Lung (tissue), 12 donors: ENCODE data around the gene TMEM52. TPM values are rescaled to one million over a fixed set of nuclear protein-coding genes. Genes with fewer than 3 reads are reported as not detected.

ENCODE experiments used
- ATAC-seq: fragments of 200-7000 bp; cut with Tn5 transposase; one replicate; pipeline ENCODE4 v1.9.1; 2020; ENCODE audit warnings: moderate number of reproducible peaks; ENCODE audit not compliant: insufficient read depth, low FRiP score
- DNase-seq, 3 donors: peaks; one replicate each; pipeline ENCODE4 v3.0.0-alpha.2; 2013 to 2017
- H3K27ac ChIP-seq, 2 donors: one replicate each; pipeline ENCODE4 v1.5.1; 2013; ENCODE audit warnings: mild to moderate bottlenecking in 2 of 2, moderate library complexity in 2 of 2, control low read depth in 1 of 2, inconsistent platforms in 1 of 2, low read depth in 1 of 2, low read length in 1 of 2
- H3K27me3 ChIP-seq, 3 donors: one replicate each; pipeline ENCODE4 v1.5.1; 2013; ENCODE audit warnings: low read length in 2 of 3; ENCODE audit not compliant: control insufficient read depth in 3 of 3, insufficient read depth in 3 of 3
- H3K36me3 ChIP-seq, 4 donors: one replicate each; pipeline ENCODE4 v1.5.1; 2013; ENCODE audit warnings: low read length in 4 of 4, mild to moderate bottlenecking in 1 of 4, moderate library complexity in 1 of 4; ENCODE audit not compliant: control insufficient read depth in 4 of 4, insufficient read depth in 4 of 4
- H3K4me1 ChIP-seq, 5 donors: one replicate each; pipeline ENCODE4 v1.5.1; 2013; ENCODE audit warnings: low read length in 5 of 5, mild to moderate bottlenecking in 2 of 5, moderate library complexity in 1 of 5; ENCODE audit not compliant: control insufficient read depth in 5 of 5, insufficient read depth in 5 of 5
- H3K4me3 ChIP-seq: one replicate; pipeline ENCODE4 v1.5.1; 2013; ENCODE audit warnings: mild to moderate bottlenecking, control low read depth, moderate library complexity
- H3K9ac ChIP-seq, 2 donors: one replicate each; pipeline ENCODE4 v1.5.1; 2013; ENCODE audit warnings: low read length in 2 of 2, control low read depth in 1 of 2; ENCODE audit not compliant: insufficient read depth in 1 of 2
- H3K9me3 ChIP-seq, 4 donors: one replicate each; pipeline ENCODE4 v1.5.1; 2013; ENCODE audit warnings: low read length in 3 of 4, mild to moderate bottlenecking in 1 of 4, moderate library complexity in 1 of 4; ENCODE audit not compliant: control insufficient read depth in 4 of 4, insufficient read depth in 3 of 4
- WGBS, 2 donors: extraction: QIAGEN DNeasy Blood & Tissue Kit; methylation state at CpG; one replicate each; pipeline ENCODE4 v1.1.7; 2013; 5-methylcytosine and 5-hydroxymethylcytosine counted together
- polyA plus RNA-seq, 2 donors: library from polyadenylated mRNA; stranded (reverse); fragments of 200-250 nt; gene quantifications; one replicate each; pipeline ENCODE4 v1.2.1, GENCODE V29; 2013
- total RNA-seq, 2 donors: library from RNA; depleted of rRNA in 1 of 2; stranded (reverse); fragments of >200 nt in 1 of 2; gene quantifications; one replicate each; pipeline ENCODE4 v1.2.1, GENCODE V29; 2014 to 2021
- TF ChIP-seq, protein P1 (sequence below): IDR thresholded peaks from 2 replicates; pipeline ENCODE4 v1.5.1; 2012; ENCODE audit warnings: mild to moderate bottlenecking; ENCODE audit errors: control extremely low read depth, extremely low read depth
- donor health status: control.
- donor health status: control.
- donor health status: Bipolar disorder and iron deficiency.
- donor health status: healthy.
- donor health status: DM: yes; HTN: yes; CAD: no.

Gene TMEM52
- total and polyA plus RNA-seq, 4 donors = 2.8 to 6.1 (median 3.1) TPM; not detected in 1

DNA sequence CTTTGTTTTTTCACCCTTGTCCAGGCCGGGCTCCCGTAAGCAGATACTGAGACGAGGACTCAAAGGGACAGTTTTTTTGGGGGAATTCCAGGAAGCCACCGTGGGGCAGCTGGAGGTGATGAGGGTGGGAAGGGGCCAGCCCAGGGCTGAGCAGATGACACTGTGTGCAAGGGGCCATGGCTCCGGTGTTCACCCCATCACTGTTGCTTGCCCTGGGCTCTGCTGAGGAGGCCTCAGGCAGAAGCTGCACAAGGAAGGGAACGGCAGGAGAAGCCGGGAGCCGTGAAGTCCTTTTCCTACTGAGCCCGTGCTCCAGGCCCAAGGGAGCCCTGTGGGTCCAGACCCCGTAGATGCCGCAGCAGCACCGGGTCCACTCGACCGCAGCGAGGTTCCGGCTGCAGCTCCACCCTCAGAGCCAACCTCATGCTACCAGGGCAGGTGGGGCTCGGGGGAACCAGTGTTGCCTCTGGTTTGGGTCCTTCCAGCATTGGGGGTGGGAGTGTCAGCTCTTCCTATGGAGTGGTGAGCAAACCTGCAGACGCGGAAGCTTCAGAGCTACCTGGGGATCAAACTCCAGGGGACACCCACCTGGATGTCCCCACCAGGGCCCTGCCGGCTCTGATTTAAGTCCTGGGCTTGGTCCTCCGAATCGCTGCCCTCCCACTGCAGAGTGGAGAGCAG lies 8.3 kb downstream of the TMEM52 start:
- Histone ChIP-seq H3K27ac (no peak overlapping the region), H3K9ac (no peak overlapping the region), H3K27me3 (no peaks in the 10 kb centered on the region), H3K36me3 (no peaks in the 10 kb centered on the region), H3K4me1 (peaks cover 0 to 13% (median 0%) of the 10 kb centered on the region in 5 donors), H3K9me3 (no peaks in the 10 kb centered on the region), H3K4me3 (no peak overlapping the region)
- ATAC-seq = no peak
- 94 to 95% methylated on average over 20 to 22 of the region's 22 CpGs for WGBS, 2 donors
- TF ChIP-seq, protein P1, sequence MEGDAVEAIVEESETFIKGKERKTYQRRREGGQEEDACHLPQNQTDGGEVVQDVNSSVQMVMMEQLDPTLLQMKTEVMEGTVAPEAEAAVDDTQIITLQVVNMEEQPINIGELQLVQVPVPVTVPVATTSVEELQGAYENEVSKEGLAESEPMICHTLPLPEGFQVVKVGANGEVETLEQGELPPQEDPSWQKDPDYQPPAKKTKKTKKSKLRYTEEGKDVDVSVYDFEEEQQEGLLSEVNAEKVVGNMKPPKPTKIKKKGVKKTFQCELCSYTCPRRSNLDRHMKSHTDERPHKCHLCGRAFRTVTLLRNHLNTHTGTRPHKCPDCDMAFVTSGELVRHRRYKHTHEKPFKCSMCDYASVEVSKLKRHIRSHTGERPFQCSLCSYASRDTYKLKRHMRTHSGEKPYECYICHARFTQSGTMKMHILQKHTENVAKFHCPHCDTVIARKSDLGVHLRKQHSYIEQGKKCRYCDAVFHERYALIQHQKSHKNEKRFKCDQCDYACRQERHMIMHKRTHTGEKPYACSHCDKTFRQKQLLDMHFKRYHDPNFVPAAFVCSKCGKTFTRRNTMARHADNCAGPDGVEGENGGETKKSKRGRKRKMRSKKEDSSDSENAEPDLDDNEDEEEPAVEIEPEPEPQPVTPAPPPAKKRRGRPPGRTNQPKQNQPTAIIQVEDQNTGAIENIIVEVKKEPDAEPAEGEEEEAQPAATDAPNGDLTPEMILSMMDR = no peak
- peak in 1 of 3 donors; percentile 12 for DNase-seq

DNA sequence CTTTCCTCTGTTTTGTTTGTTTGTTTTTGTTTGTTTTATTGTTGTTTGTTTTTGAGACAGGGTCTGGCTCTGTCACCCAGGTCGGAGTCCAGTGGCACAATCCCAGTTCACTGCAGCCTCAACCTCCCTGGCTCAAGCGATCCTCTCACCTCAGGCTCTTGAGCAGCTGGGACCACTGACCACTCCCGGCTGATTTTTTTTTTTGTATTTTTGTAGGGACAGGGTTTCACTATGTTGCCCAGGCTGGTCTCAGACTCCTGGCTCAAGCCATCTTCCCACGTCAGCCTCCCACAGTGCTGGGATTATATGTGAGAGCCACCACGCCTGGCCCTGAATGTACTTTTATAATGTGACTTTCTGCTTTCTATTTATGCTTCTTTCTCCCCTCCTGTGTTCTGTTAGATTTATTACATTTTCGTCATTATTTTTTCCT lies 9.0 kb downstream of the TMEM52 start:
- Histone ChIP-seq H3K27ac (no peak overlapping the region), H3K4me3 (no peak overlapping the region), H3K9me3 (no peaks in the 10 kb centered on the region), H3K27me3 (no peaks in the 10 kb centered on the region), H3K4me1 (peaks cover 0 to 13% (median 0%) of the 10 kb centered on the region in 5 donors), H3K36me3 (no peaks in the 10 kb centered on the region), H3K9ac (no peak overlapping the region)
- TF ChIP-seq, protein P1 = no peak
- ATAC-seq = no peak
- peak in 1 of 3 donors; percentile 2 for DNase-seq
- 90 to 93% methylated on average over 6 of the region's 6 CpGs for WGBS, 2 donors

GRCh38 chr1:1908506-1908791 lies 10.6 kb downstream of the TMEM52 start:
- ATAC-seq (no peak), DNase-seq (no peak)
- Histone ChIP-seq H3K9me3 (no peaks in the 10 kb centered on the region), H3K4me3 (peak overlapping the region; percentile 62), H3K4me1 (peaks cover 0 to 13% (median 0%) of the 10 kb centered on the region in 5 donors), H3K27me3 (no peaks in the 10 kb centered on the region), H3K36me3 (no peaks in the 10 kb centered on the region), H3K9ac (peak overlapping the region in 1 of 2 donors; percentile 61), H3K27ac (peak overlapping the region; percentile 93 to 95)
- WGBS, 2 donors = 8 to 11% methylated on average over 20 to 21 of the region's 21 CpGs
- TF ChIP-seq, protein P1 = no peak
